Right forelimb (tissue), 1 donor: ENCODE data around the gene TMEM245.

Source experiments
- DNase-seq: peaks from one replicate; pipeline ENCODE4 v3.0.0-alpha.2; 2018

TMEM245 gene

GRCh38 chr9:109119439-109120203 is at the start of gene TMEM245:
TMEM245 (minus strand) TSS chr9:109119947; CDS start chr9:109119913, 34 bp downstream.
- peak; percentile 96 for DNase-seq

- no peak for DNase-seq
Observed at GRCh38 chr9:109168170-109168569, 48.4 kb upstream of the TMEM245 start.

DNA sequence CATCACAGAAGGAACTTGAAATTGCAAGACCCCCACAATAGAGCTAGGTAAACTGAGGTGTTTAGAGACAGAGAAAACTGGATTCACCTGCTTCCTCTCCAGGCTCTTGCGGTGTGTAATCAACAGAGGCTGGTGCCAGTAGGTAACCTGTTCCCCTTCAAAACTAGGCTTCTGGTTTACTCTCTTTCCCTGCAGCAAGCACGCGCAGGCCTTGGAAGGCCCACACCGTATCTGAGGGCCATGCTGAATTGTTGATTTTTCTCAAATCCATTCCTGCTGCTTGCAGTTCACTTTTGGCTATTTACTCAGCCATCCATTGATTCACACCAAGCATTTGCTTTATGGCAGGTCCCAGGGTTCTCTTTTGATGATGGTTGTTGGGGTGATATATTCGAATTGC is 48.0 kb upstream of the TMEM245 start:
- no peak for DNase-seq

DNA sequence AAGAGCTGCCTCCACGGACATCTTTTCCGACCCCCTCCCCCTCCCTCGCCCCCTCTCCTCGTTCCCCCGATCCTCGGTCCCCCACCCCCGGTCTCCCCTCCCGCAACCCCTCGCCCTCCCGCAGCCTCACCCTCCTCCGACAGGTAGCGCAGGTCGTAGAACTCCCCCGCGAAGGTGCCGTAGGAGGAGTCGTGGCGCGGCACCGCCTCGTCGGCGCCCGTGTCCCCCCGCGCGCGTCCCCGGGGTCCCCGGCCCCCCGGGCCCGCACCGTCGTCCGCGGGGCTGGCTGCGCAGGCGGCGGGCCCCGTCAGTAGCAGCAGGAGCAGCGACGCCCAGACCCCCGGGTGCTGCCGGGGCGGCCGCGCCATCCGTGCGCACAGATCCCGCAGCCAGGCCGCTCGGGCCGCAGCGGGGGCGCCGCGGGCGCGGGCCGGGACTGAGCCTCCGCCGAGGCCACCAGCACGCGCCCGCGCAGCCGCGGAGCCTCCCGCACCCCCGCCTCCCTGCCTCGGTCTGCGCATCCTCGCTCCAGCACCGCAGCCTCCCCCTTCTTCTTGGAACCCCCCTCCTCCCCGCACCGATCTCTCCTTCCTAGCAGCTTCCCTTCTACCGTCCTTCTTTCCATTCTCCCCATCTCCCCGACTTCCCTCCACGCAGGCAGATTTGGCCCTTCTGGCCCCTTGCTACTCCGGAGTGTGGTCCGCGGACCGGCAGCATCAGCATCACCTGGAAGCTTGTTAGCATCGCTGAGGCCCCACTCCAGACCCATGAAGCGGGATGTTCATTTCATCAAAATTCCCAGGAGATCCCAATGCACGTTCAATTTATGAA is 47.2 kb upstream of the TMEM245 start, which contains the start of gene FRRS1L:
TSS of gene FRRS1L (minus strand) at position 479 of the 831 bp plus-strand sequence. CDS start at position 368, 111 bp downstream.
- peak; percentile 60 for DNase-seq

DNA sequence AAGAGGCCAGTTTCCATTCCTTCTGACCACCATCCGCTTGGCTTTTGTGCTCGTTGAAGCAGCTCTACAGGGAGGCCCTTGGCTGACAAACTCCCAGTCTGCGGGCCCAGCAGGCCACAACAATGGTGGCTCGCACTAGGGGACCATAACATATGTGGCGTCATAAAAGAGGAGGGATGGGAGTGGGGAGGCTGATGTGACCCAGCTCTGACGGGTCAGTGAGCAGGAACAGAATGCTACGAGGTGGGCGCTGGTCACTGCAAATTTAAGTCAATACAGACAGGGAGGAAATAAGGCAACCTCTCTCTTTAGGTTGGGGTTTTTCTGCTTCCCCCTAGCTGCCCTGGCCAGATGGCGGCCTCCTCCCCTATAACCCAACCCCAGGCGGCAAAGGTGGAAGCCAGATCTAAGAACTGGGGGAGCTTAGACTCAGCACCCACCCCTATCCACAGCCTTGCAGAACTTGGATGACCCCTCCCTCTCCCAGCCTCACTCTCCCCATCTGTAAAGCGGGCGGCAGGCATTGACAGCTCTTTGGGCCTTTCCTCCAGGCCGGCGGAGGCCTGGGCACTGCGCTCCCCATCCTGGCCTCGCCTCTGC is 46.5 kb upstream of the TMEM245 start:
- no peak for DNase-seq

GRCh38 chr9:109164042-109164441 is 44.3 kb upstream of the TMEM245 start:
- no peak for DNase-seq

- DNase-seq = no peak
Observed at GRCh38 chr9:109163194-109163593, 43.4 kb upstream of the TMEM245 start.

DNA sequence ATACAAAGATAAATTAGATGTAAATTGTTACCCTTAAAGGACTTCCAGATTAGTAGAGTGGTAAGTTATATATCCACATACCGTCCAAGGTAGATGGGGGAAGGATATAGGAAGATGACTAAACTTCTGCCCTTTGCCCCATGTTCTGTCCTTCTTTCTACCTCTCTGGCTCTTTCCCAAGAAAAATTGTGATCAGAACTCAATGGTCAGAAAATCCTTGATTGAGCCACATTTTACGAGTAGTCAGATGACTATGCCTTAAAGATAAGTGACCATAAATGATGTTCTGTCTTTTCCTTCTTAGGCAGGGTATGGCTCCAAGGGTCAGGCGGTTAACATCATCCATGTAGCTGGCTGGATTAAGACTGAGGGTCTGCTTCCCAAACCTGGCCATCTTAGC is 42.9 kb upstream of the TMEM245 start:
- no peak for DNase-seq

DNA sequence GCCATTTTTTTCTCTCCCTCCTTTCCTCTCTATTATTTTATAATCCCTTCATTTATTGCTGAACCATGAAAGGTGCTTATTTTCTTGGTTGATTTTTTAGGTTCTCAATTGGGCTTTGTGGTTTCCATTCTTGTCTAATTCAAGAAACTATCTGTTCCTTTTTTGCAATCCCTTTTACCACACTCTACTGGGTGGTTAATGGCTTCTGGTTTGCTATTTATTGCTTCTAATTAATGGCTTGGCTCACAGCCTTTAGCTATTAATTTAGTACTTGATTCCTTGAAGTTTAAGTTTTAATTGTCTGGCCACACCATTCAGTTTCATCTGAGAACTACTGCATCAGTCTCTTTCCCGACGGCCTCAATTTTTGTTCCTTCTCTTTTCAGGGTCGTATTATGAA is 41.7 kb upstream of the TMEM245 start:
- DNase-seq = no peak

GRCh38 chr9:109159583-109159982 is 39.8 kb upstream of the TMEM245 start:
- no peak for DNase-seq

GRCh38 chr9:109158651-109159050 is 38.9 kb upstream of the TMEM245 start:
- DNase-seq = no peak

DNA sequence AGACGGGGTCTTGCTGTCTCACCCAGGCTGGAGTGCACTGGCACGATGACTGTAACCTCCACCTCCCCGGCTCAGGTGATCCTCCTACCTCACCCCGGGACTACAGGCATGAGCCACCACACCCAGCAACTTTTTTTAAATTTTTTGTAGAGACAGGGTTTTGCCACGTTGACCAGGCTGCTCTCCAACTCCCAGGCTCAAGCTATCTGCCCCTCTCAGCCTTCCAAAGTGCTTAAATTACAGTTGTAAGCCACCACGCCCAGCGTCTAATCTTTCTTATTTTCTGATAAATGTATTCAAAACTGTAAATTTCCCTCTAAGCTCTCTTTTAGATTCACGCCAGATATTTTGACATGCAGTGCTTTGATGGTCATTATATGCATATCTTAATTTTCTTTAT is 37.0 kb upstream of the TMEM245 start:
- DNase-seq = no peak

- DNase-seq = no peak
Observed at GRCh38 chr9:109150925-109151545, 31.3 kb upstream of the TMEM245 start.

- no peak for DNase-seq
Observed at GRCh38 chr9:109149722-109150121, 30.0 kb upstream of the TMEM245 start.

- DNase-seq = no peak
Observed at GRCh38 chr9:109149089-109149488, 29.3 kb upstream of the TMEM245 start.

DNA sequence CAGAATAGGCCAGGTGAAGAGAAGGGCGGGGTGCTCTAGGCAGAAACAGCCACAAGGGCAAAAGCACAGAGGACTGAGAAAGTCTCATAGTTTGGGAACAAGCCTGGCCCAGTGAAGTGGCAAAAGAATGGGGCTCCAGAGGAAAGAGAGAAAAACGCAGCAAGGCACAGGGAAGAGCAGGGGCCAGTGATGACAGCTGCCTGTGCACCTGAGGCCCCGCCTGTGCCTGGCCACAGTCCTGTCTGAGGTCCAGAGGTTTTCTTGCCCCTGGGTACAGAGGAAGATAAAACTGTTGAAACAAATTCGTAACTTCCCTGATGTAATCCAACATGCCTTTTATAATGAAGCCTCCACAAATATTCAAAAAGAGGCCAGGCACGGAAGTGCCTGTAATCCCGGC is 25.3 kb upstream of the TMEM245 start:
- DNase-seq = no peak

GRCh38 chr9:109143881-109144562 is 24.3 kb upstream of the TMEM245 start:
- DNase-seq = no peak

- no peak for DNase-seq
Observed at GRCh38 chr9:109141375-109141774, 21.6 kb upstream of the TMEM245 start.

- no peak for DNase-seq
Observed at GRCh38 chr9:109139851-109140250, 20.1 kb upstream of the TMEM245 start.

GRCh38 chr9:109138421-109138820 is 18.7 kb upstream of the TMEM245 start:
- no peak for DNase-seq

- DNase-seq = no peak
Observed at GRCh38 chr9:109134167-109134578, 14.4 kb upstream of the TMEM245 start.

DNA sequence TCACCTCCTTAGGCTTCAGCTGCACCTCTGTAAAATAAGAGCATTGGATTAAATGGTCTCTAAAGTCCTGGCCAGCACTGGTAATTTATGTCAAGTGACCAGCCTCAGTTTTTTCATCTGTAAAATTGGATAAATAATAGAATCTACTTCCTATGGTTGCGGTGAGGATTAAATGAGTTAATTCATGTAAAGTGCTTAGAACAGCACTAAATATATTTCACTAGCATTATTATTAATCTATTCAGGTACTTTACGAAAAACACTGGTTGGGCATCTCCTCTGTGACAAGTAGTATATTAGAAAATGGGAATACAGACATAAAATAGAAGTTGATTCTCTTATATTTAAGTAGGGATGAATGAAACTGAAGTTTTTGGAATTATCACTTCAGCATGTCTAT is 13.8 kb upstream of the TMEM245 start:
- no peak for DNase-seq
